Ovary (tissue), 3 donors: Measurements from ENCODE around the gene PRODH.

Source experiments
- EP300 ChIP-seq: sonication (generic); formaldehyde crosslinking; IDR thresholded peaks from one replicate; pipeline ENCODE4 v1.6.1; 2017; ENCODE audit warnings: antibody characterized with exemption
- TF ChIP-seq, protein P1 (sequence below), 3 donors: fragments of 450-650 bp in 2 of 3; fragments of 200-600 bp in 1 of 3; IDR thresholded peaks; one replicate each; pipeline versions ENCODE4 v1.5.1 to v1.8.0; 2016 to 2022; ENCODE audit warnings: antibody characterized with exemption in 3 of 3, mild to moderate bottlenecking in 1 of 3
- donor health status: DM: no; HTN: no; CAD: no.

- TF ChIP-seq, protein P1, sequence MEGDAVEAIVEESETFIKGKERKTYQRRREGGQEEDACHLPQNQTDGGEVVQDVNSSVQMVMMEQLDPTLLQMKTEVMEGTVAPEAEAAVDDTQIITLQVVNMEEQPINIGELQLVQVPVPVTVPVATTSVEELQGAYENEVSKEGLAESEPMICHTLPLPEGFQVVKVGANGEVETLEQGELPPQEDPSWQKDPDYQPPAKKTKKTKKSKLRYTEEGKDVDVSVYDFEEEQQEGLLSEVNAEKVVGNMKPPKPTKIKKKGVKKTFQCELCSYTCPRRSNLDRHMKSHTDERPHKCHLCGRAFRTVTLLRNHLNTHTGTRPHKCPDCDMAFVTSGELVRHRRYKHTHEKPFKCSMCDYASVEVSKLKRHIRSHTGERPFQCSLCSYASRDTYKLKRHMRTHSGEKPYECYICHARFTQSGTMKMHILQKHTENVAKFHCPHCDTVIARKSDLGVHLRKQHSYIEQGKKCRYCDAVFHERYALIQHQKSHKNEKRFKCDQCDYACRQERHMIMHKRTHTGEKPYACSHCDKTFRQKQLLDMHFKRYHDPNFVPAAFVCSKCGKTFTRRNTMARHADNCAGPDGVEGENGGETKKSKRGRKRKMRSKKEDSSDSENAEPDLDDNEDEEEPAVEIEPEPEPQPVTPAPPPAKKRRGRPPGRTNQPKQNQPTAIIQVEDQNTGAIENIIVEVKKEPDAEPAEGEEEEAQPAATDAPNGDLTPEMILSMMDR (IDR thresholded peaks at IDR 0.05): no peak
- no peak for TF ChIP-seq EP300
These were observed 9.1 kb downstream of the PRODH start for GRCh38 chr22:18927020-18927419.
